ENCODE data around the gene ADAP1.

Gene ADAP1

DNA sequence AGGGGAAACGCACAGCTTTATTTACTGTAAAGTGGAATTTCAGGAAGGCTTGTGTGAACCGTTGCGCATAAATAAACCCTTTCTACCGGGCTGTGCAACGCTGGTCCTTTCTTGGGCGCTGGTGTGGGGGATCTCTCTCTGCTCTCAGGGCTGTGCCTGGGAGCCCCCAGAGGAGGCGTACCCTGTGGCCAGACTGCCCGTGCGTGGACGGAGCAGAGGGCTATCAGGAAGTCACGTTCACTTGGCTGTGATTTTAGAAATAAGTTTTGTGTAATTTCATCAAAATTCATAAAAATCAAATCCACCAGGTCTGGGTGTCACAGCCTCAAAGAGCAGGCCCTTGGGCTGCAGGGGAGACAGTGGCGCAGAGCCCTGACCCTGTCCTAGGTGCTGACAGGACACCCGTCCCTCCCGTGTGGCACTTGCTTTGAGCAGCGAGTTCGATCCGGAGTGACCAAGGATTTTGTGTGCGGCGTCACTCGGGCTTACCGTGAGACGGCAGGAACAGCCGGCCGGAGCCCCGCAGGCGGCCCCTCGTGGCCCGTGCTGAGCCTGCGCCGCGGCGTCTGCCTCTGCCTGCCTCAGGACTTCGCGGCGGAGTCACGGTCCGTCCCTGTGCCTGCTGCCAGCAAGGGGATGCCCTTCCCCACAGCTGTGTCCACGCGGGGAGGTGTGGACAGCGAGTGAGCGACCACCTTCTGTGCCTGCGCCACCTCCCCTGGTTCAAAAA is 58.0 kb downstream of the ADAP1 start:
- peaks cover 51% of the 10 kb centered on the region for H3K36me3 ChIP-seq (ENCODE audit: insufficient read depth, low read length)
- no peaks in the 10 kb centered on the region for H4K20me1 ChIP-seq (ENCODE audit: insufficient read depth, low read length)
- no peaks in the 10 kb centered on the region for H3K9me3 ChIP-seq (ENCODE audit: low read length)
- no peak overlapping the region for H3K27ac ChIP-seq (ENCODE audit: low read depth, low read length, poor library complexity, severe bottlenecking)
- no peaks in the 10 kb centered on the region for H3K4me1 ChIP-seq (ENCODE audit: insufficient read depth, low read length, severe bottlenecking)
- H3F3A ChIP-seq (ENCODE audit: insufficient read depth, low read length): no peaks in the 10 kb centered on the region
- no peak overlapping the region for H3K4me3 ChIP-seq (ENCODE audit: low read depth, low read length, poor library complexity, severe bottlenecking)
- no peak overlapping the region for H3K4me2 ChIP-seq (ENCODE audit: low read length)
- no peak overlapping the region for H2AFZ ChIP-seq (ENCODE audit: low read length)
- no peaks in the 10 kb centered on the region for H3K27me3 ChIP-seq (ENCODE audit: insufficient read depth, low read length)
- no peak for TF ChIP-seq EZH2 (IDR thresholded peaks at IDR 0.05; ENCODE audit: borderline replicate concordance, low read length)
- TF ChIP-seq, protein P1, sequence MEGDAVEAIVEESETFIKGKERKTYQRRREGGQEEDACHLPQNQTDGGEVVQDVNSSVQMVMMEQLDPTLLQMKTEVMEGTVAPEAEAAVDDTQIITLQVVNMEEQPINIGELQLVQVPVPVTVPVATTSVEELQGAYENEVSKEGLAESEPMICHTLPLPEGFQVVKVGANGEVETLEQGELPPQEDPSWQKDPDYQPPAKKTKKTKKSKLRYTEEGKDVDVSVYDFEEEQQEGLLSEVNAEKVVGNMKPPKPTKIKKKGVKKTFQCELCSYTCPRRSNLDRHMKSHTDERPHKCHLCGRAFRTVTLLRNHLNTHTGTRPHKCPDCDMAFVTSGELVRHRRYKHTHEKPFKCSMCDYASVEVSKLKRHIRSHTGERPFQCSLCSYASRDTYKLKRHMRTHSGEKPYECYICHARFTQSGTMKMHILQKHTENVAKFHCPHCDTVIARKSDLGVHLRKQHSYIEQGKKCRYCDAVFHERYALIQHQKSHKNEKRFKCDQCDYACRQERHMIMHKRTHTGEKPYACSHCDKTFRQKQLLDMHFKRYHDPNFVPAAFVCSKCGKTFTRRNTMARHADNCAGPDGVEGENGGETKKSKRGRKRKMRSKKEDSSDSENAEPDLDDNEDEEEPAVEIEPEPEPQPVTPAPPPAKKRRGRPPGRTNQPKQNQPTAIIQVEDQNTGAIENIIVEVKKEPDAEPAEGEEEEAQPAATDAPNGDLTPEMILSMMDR (IDR thresholded peaks at IDR 0.05; ENCODE audit: low read length): no peak
- no peaks in the 10 kb centered on the region for H3K9me2 ChIP-seq (ENCODE audit: low read depth, low read length)
- no peak overlapping the region for H3K9ac ChIP-seq (ENCODE audit: low read length)
- no peaks in the 10 kb centered on the region for H3K79me2 ChIP-seq (ENCODE audit: insufficient read depth, low read length)

GRCh38 chr7:895451-896052 is 58.9 kb downstream of the ADAP1 start:
- H3K36me3 ChIP-seq (ENCODE audit: insufficient read depth, low read length): peaks cover 61% of the 10 kb centered on the region
- TF ChIP-seq, protein P1 (IDR thresholded peaks at IDR 0.05; ENCODE audit: low read length): no peak
- TF ChIP-seq EZH2 (IDR thresholded peaks at IDR 0.05; ENCODE audit: borderline replicate concordance, low read length): no peak

GRCh38 chr7:894927-895450 is 59.5 kb downstream of the ADAP1 start:
- H3K27me3 ChIP-seq (ENCODE audit: insufficient read depth, low read length): no peaks in the 10 kb centered on the region
- H4K20me1 ChIP-seq (ENCODE audit: insufficient read depth, low read length): no peaks in the 10 kb centered on the region

More at GRCh38 chr7:895451-896052, 58.9 kb downstream of the ADAP1 start:
- H3K4me2 ChIP-seq (ENCODE audit: low read length): no peak overlapping the region
- no peak overlapping the region for H3K4me3 ChIP-seq (ENCODE audit: low read depth, low read length, poor library complexity, severe bottlenecking)
- H3K9me3 ChIP-seq (ENCODE audit: low read length): no peaks in the 10 kb centered on the region
- no peaks in the 10 kb centered on the region for H3K27me3 ChIP-seq (ENCODE audit: insufficient read depth, low read length)
- H4K20me1 ChIP-seq (ENCODE audit: insufficient read depth, low read length): no peaks in the 10 kb centered on the region
- no peaks in the 10 kb centered on the region for H3F3A ChIP-seq (ENCODE audit: insufficient read depth, low read length)
- H3K9me2 ChIP-seq (ENCODE audit: low read depth, low read length): no peaks in the 10 kb centered on the region
- no peak overlapping the region for H2AFZ ChIP-seq (ENCODE audit: low read length)
- no peak overlapping the region for H3K9ac ChIP-seq (ENCODE audit: low read length)
- H3K79me2 ChIP-seq (ENCODE audit: insufficient read depth, low read length): no peaks in the 10 kb centered on the region
- H3K4me1 ChIP-seq (ENCODE audit: insufficient read depth, low read length, severe bottlenecking): no peaks in the 10 kb centered on the region
- no peak overlapping the region for H3K27ac ChIP-seq (ENCODE audit: low read depth, low read length, poor library complexity, severe bottlenecking)

More at GRCh38 chr7:894927-895450, 59.5 kb downstream of the ADAP1 start:
- TF ChIP-seq EZH2 (IDR thresholded peaks at IDR 0.05; ENCODE audit: borderline replicate concordance, low read length): no peak
- TF ChIP-seq, protein P1 (IDR thresholded peaks at IDR 0.05; ENCODE audit: low read length): no peak
- no peak overlapping the region for H3K4me2 ChIP-seq (ENCODE audit: low read length)
- peaks cover 64% of the 10 kb centered on the region for H3K36me3 ChIP-seq (ENCODE audit: insufficient read depth, low read length)
- H3K4me1 ChIP-seq (ENCODE audit: insufficient read depth, low read length, severe bottlenecking): no peaks in the 10 kb centered on the region
- no peak overlapping the region for H3K9ac ChIP-seq (ENCODE audit: low read length)
- no peak overlapping the region for H3K4me3 ChIP-seq (ENCODE audit: low read depth, low read length, poor library complexity, severe bottlenecking)
- H3F3A ChIP-seq (ENCODE audit: insufficient read depth, low read length): no peaks in the 10 kb centered on the region
- no peaks in the 10 kb centered on the region for H3K79me2 ChIP-seq (ENCODE audit: insufficient read depth, low read length)
- H3K9me3 ChIP-seq (ENCODE audit: low read length): no peaks in the 10 kb centered on the region
- no peaks in the 10 kb centered on the region for H3K9me2 ChIP-seq (ENCODE audit: low read depth, low read length)
- H3K27ac ChIP-seq (ENCODE audit: low read depth, low read length, poor library complexity, severe bottlenecking): no peak overlapping the region
- H2AFZ ChIP-seq (ENCODE audit: low read length): no peak overlapping the region
